Measurements from ENCODE around the gene INSL3. TPM values are rescaled to one million over a fixed set of nuclear protein-coding genes. Genes with fewer than 3 reads are reported as not detected.

INSL3 gene
- total and polyA plus RNA-seq, 2 of the 13 experiments (the other 11 are each of a cell fraction or from before 2014, with no cell fraction given), result 0.30 TPM; not detected in 1

- TF ChIP-seq ZNF407 (CRISPR knock-in tag; IDR thresholded peaks at IDR 0.05; ENCODE audit: not compliant biosample characterization), result no peak
- TF ChIP-seq ZBTB3 (CRISPR knock-in tag; IDR thresholded peaks at IDR 0.05; ENCODE audit: borderline replicate concordance, low read depth), result no peak
- no peak for TF ChIP-seq HNRNPLL (IDR thresholded peaks at IDR 0.05; ENCODE audit: low read depth, low read length, poor library complexity, severe bottlenecking)
- TF ChIP-seq RBM22 (optimal IDR thresholded peaks at IDR 0.05; ENCODE audit: low read length), result no peak
- no peak for TF ChIP-seq ZNF362 (CRISPR knock-in tag; IDR thresholded peaks at IDR 0.05; ENCODE audit: borderline replicate concordance)
Measured at GRCh38 chr19:17806945-17807344, 14.4 kb downstream of the INSL3 start (continued).
